Measurements from ENCODE around the gene SLC44A3. TPM values are rescaled to one million over a fixed set of nuclear protein-coding genes. Genes with fewer than 3 reads are reported as not detected.

SLC44A3 gene
- polyA plus RNA-seq, 1 donor from 2014 or later: not detected

- Histone ChIP-seq H2AFZ (ENCODE audit: low read depth, low read length) (no peak overlapping the region), H3K27ac (ENCODE audit: low read length) (no peak overlapping the region), H3K4me3 (ENCODE audit: low read length) (no peak overlapping the region), H3K9ac (ENCODE audit: low read length) (no peak overlapping the region), H3K79me2 (replicated peaks; ENCODE audit: insufficient read depth, low read length) (no peaks in the 10 kb centered on the region), H3K4me2 (ENCODE audit: low read length) (no peak overlapping the region), H3K9me2 (ENCODE audit: insufficient read depth, low read length) (no peaks in the 10 kb centered on the region), H3K9me3 (ENCODE audit: low read length) (no peaks in the 10 kb centered on the region), H3K36me3 (ENCODE audit: insufficient read depth, low read length) (no peaks in the 10 kb centered on the region), H3K27me3 (ENCODE audit: insufficient read depth, low read depth, low read length) (no peaks in the 10 kb centered on the region), H4K20me1 (ENCODE audit: insufficient read depth) (no peaks in the 10 kb centered on the region), H3F3A (ENCODE audit: insufficient read depth, low read length, poor library complexity, severe bottlenecking) (no peaks in the 10 kb centered on the region)
- TF ChIP-seq TAF1 (IDR thresholded peaks at IDR 0.05; ENCODE audit: low read depth) (no peak), SMC3 (conservative IDR thresholded peaks at IDR 0.05; ENCODE audit: poor library complexity) (no peak), EP300 (conservative IDR thresholded peaks at IDR 0.05; ENCODE audit: poor library complexity, severe bottlenecking) (no peak), POLR2AphosphoS5 (IDR thresholded peaks at IDR 0.05) (no peak), MXI1 (conservative IDR thresholded peaks at IDR 0.05; ENCODE audit: poor library complexity, severe bottlenecking) (no peak), RAD21 (conservative IDR thresholded peaks at IDR 0.05) (no peak), EZH2 (IDR thresholded peaks at IDR 0.05; ENCODE audit: borderline replicate concordance, insufficient read depth, low read length, poor library complexity, severe bottlenecking) (no peak), REST (IDR thresholded peaks at IDR 0.05; ENCODE audit: borderline replicate concordance) (no peak), CTCF (IDR thresholded peaks at IDR 0.05; ENCODE audit: poor library complexity, severe bottlenecking) (no peak)
Observed at GRCh38 chr1:94790670-94791069, 29.5 kb upstream of the SLC44A3 start.

GRCh38 chr1:94792473-94793295 is 27.5 kb upstream of the SLC44A3 start:
- Histone ChIP-seq H3K9me2 (ENCODE audit: insufficient read depth, low read length) (no peaks in the 10 kb centered on the region), H3K79me2 (replicated peaks; ENCODE audit: insufficient read depth, low read length) (no peaks in the 10 kb centered on the region), H3F3A (ENCODE audit: insufficient read depth, low read length, poor library complexity, severe bottlenecking) (no peaks in the 10 kb centered on the region), H3K9ac (ENCODE audit: low read length) (no peak overlapping the region), H3K4me2 (ENCODE audit: low read length) (no peak overlapping the region), H3K36me3 (ENCODE audit: insufficient read depth, low read length) (no peaks in the 10 kb centered on the region), H3K27me3 (ENCODE audit: insufficient read depth, low read depth, low read length) (no peaks in the 10 kb centered on the region), H3K27ac (ENCODE audit: low read length) (no peak overlapping the region), H3K4me3 (ENCODE audit: low read length) (no peak overlapping the region), H2AFZ (ENCODE audit: low read depth, low read length) (no peak overlapping the region), H4K20me1 (ENCODE audit: insufficient read depth) (no peaks in the 10 kb centered on the region), H3K9me3 (ENCODE audit: low read length) (no peaks in the 10 kb centered on the region)
- TF ChIP-seq MXI1 (conservative IDR thresholded peaks at IDR 0.05; ENCODE audit: poor library complexity, severe bottlenecking) (no peak), TAF1 (IDR thresholded peaks at IDR 0.05; ENCODE audit: low read depth) (no peak), EP300 (conservative IDR thresholded peaks at IDR 0.05; ENCODE audit: poor library complexity, severe bottlenecking) (no peak), SMC3 (conservative IDR thresholded peaks at IDR 0.05; ENCODE audit: poor library complexity) (no peak), REST (IDR thresholded peaks at IDR 0.05; ENCODE audit: borderline replicate concordance) (no peak), CTCF (IDR thresholded peaks at IDR 0.05; ENCODE audit: poor library complexity, severe bottlenecking) (no peak)
